Adrenal gland (tissue), 5 donors: ENCODE data around the gene GAB4.

ENCODE experiments used
- POLR2A ChIP-seq, 2 donors: fragments of 450-650 bp; IDR thresholded peaks; one replicate each; pipeline ENCODE4 v1.6.1; 2017; ENCODE audit warnings: antibody characterized with exemption in 2 of 2, mild to moderate bottlenecking in 2 of 2, moderate library complexity in 1 of 2
- TF ChIP-seq, protein P1 (sequence below), 6 experiments: fragments of 450-650 bp in 4 of 6; fragments of 200-600 bp in 2 of 6; sonication (generic) in 1 of 6; IDR thresholded peaks; 1 replicate in 5 of 6; 2 replicates in 1 of 6; pipeline versions ENCODE4 v1.5.1 to v1.8.0; 2016 to 2021; ENCODE audit warnings: antibody characterized with exemption in 6 of 6, mild to moderate bottlenecking in 2 of 6, moderate library complexity in 1 of 6
- donor health status: DM: no; HTN: no; CAD: no.

DNA sequence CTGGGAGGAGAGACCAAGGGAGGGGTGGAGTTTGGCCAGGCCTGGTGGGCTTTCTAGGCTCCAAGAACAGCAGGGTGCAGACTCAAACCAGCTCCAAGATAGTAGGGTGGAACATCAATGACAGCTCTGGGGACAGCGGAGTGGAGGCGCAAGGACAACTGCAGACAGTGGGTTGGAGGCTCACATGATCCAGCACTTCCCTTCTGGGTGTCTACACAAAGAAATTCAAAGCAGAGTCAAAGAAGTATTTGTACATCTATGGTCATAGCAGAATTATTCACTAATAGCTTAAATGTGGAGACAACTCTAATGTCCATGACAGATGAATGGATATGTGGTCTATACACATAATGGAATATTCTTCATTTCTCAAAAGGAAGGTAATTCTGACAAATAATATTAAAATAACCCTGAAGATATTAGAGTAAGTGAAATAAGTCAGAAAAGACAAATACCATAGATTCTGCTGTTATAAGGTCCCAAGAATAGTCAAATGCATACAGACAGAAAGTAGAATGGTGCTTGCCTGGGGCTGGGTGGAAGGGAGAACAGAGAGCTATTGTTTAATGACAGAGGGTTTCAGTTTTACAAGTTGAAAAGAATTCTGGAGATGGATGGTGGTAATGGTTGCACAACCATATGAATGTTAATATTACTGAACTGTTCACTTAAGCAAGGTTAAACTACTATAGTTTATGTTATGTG, 5.5 kb upstream of the GAB4 start:
- TF ChIP-seq, protein P1, sequence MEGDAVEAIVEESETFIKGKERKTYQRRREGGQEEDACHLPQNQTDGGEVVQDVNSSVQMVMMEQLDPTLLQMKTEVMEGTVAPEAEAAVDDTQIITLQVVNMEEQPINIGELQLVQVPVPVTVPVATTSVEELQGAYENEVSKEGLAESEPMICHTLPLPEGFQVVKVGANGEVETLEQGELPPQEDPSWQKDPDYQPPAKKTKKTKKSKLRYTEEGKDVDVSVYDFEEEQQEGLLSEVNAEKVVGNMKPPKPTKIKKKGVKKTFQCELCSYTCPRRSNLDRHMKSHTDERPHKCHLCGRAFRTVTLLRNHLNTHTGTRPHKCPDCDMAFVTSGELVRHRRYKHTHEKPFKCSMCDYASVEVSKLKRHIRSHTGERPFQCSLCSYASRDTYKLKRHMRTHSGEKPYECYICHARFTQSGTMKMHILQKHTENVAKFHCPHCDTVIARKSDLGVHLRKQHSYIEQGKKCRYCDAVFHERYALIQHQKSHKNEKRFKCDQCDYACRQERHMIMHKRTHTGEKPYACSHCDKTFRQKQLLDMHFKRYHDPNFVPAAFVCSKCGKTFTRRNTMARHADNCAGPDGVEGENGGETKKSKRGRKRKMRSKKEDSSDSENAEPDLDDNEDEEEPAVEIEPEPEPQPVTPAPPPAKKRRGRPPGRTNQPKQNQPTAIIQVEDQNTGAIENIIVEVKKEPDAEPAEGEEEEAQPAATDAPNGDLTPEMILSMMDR (IDR thresholded peaks at IDR 0.05): no peak
- no peak for TF ChIP-seq POLR2A (IDR thresholded peaks at IDR 0.05)
